MV-4-11 (cell line): ENCODE data around the gene FAM83D.

ENCODE experiments used
- DNase-seq: peaks from one replicate; lab custom pipeline; 2025; lab: John Stamatoyannopoulos, UW

FAM83D gene

GRCh38 chr20:38926142-38926933 lies at the start of gene FAM83D:
Gene FAM83D (plus strand): TSS chr20:38926417. CDS start chr20:38926443, 26 bp downstream.
- peak; percentile 99 for DNase-seq

GRCh38 chr20:38877483-38877882 lies 48.7 kb upstream of the FAM83D start:
- no peak for DNase-seq

- peak; percentile 7 for DNase-seq
Observed at GRCh38 chr20:38878866-38879265, 47.4 kb upstream of the FAM83D start.

- DNase-seq: no peak
Observed at GRCh38 chr20:38880952-38881735, 45.1 kb upstream of the FAM83D start.

GRCh38 chr20:38881806-38882440 lies 44.3 kb upstream of the FAM83D start:
- DNase-seq: no peak

- DNase-seq: no peak
Observed at GRCh38 chr20:38882600-38882999, 43.6 kb upstream of the FAM83D start.

- DNase-seq: no peak
Observed at GRCh38 chr20:38883081-38883980, 42.9 kb upstream of the FAM83D start.

- peak; percentile 54 for DNase-seq
Observed at GRCh38 chr20:38883981-38884733, 42.1 kb upstream of the FAM83D start.

GRCh38 chr20:38885357-38885756 lies 40.9 kb upstream of the FAM83D start:
- DNase-seq: no peak

- no peak for DNase-seq
Observed at GRCh38 chr20:38888059-38888831, 38.0 kb upstream of the FAM83D start.

GRCh38 chr20:38889050-38889449 lies 37.2 kb upstream of the FAM83D start:
- DNase-seq: no peak

- DNase-seq: peak; percentile 6
Observed at GRCh38 chr20:38889792-38890496, 36.3 kb upstream of the FAM83D start.

GRCh38 chr20:38890497-38890818 lies 35.8 kb upstream of the FAM83D start:
- DNase-seq: no peak

GRCh38 chr20:38892091-38892981 lies 33.9 kb upstream of the FAM83D start:
- peak; percentile 97 for DNase-seq

GRCh38 chr20:38893056-38893564 lies 33.1 kb upstream of the FAM83D start:
- peak; percentile 56 for DNase-seq

GRCh38 chr20:38893565-38894090 lies 32.6 kb upstream of the FAM83D start:
- DNase-seq: peak; percentile 27

GRCh38 chr20:38894091-38894847 lies 31.9 kb upstream of the FAM83D start:
- DNase-seq: peak; percentile 19
